Esophagus squamous epithelium (tissue), 5 donors: ENCODE results near the gene HIRA. TPM values are rescaled to one million over a fixed set of nuclear protein-coding genes. Genes with fewer than 3 reads are reported as not detected.

Experiments
- DNase-seq: peaks from one replicate; lab custom pipeline; 2025; lab: John Stamatoyannopoulos, UW
- H3K27ac ChIP-seq, 4 donors: fragments of 200-600 bp; sonication (generic); one replicate each; pipeline ENCODE4 v1.5.1; 2016 to 2019; ENCODE audit warnings: mild to moderate bottlenecking in 1 of 4
- H3K27me3 ChIP-seq, 4 donors: fragments of 200-600 bp; sonication (generic); 1 replicate in 3 of 4; 2 replicates in 1 of 4; pipeline versions ENCODE4 v1.5.1 to v1.6.0; 2017 to 2021; ENCODE audit warnings: antibody characterized with exemption in 1 of 4
- H3K36me3 ChIP-seq, 3 donors: fragments of 200-600 bp; sonication (generic); one replicate each; pipeline ENCODE4 v1.5.1; 2016 to 2019
- H3K4me1 ChIP-seq, 3 donors: fragments of 200-600 bp; sonication (generic); one replicate each; pipeline ENCODE4 v1.5.1; 2017 to 2019
- H3K4me3 ChIP-seq, 4 donors: fragments of 200-600 bp; sonication (generic); 1 replicate in 3 of 4; 2 replicates in 1 of 4; pipeline ENCODE4 v1.5.1; 2016 to 2019; ENCODE audit warnings: mild to moderate bottlenecking in 2 of 4, moderate library complexity in 1 of 4
- H3K9me3 ChIP-seq, 3 donors: fragments of 200-600 bp; sonication (generic); one replicate each; pipeline ENCODE4 v1.5.1; 2016 to 2019
- CTCF ChIP-seq, 6 experiments: fragments of 450-650 bp in 4 of 6; fragments of 200-600 bp in 2 of 6; sonication (generic) in 2 of 6; IDR thresholded peaks; one replicate each; pipeline ENCODE4 v1.5.1; 2016 to 2019; ENCODE audit warnings: antibody characterized with exemption in 6 of 6, mild to moderate bottlenecking in 4 of 6, moderate library complexity in 4 of 6
- POLR2A ChIP-seq, 4 donors: fragments of 450-650 bp; IDR thresholded peaks; one replicate each; pipeline ENCODE4 v1.6.1; 2017; ENCODE audit warnings: antibody characterized with exemption in 4 of 4, mild to moderate bottlenecking in 4 of 4, moderate library complexity in 3 of 4
- WGBS, 2 donors: methylation state at CpG; one replicate each; pipeline ENCODE4 v1.1.5; 2018; 5-methylcytosine and 5-hydroxymethylcytosine counted together
- intact Hi-C: fragments of 100-400 bp; cut with DNase I; formaldehyde crosslinking; loops from one replicate; pipeline ENCODE4 v1.15.0; 2022
- total RNA-seq, 4 donors: library from RNA; depleted of rRNA; stranded (reverse); fragments of >200 nt; gene quantifications; one replicate each; pipeline ENCODE4 v1.1.0, GENCODE V29; 2016
- donor health status: DM: yes; HTN: yes; CAD: no.

The HIRA gene
- total RNA-seq, 4 donors from 2014 or later: 11.2 to 19.8 (median 14.4) TPM

- TF ChIP-seq CTCF (IDR thresholded peaks at IDR 0.05) (no peak), POLR2A (IDR thresholded peaks at IDR 0.05) (no peak)
- Histone ChIP-seq H3K4me3 (no peak overlapping the region), H3K27me3 (no peaks in the 10 kb centered on the region), H3K4me1 (no peaks in the 10 kb centered on the region), H3K36me3 (peaks cover 4 to 96% (median 12%) of the 10 kb centered on the region in 3 donors), H3K27ac (no peak overlapping the region), H3K9me3 (no peaks in the 10 kb centered on the region)
- DNase-seq: no peak
- 72 to 93% methylated on average over 1 of the region's 1 CpG for WGBS, 2 donors
- intact Hi-C loops: no loop called here
Observed at GRCh38 chr22:19344420-19344819, 87.1 kb downstream of the HIRA start.

- 96 to 98% methylated on average over 5 of the region's 5 CpGs for WGBS, 2 donors
- H3K4me3 ChIP-seq: no peak overlapping the region
- intact Hi-C loops: no loop called here
- no peak overlapping the region for H3K27ac ChIP-seq
- H3K4me1 ChIP-seq: no peaks in the 10 kb centered on the region
- H3K36me3 ChIP-seq: peaks cover 4 to 96% (median 12%) of the 10 kb centered on the region in 3 donors
- peaks cover 0 to 6% (median 3%) of the 10 kb centered on the region in 3 donors for H3K9me3 ChIP-seq
- TF ChIP-seq CTCF (IDR thresholded peaks at IDR 0.05) (no peak), POLR2A (IDR thresholded peaks at IDR 0.05) (no peak)
- no peaks in the 10 kb centered on the region for H3K27me3 ChIP-seq
- no peak for DNase-seq
Observed at GRCh38 chr22:19343470-19343869, 88.1 kb downstream of the HIRA start.

- H3K27me3 ChIP-seq: no peaks in the 10 kb centered on the region
- H3K27ac ChIP-seq: no peak overlapping the region
- H3K4me1 ChIP-seq: no peaks in the 10 kb centered on the region
- no peak overlapping the region for H3K4me3 ChIP-seq
- H3K9me3 ChIP-seq: peaks cover 0 to 21% (median 11%) of the 10 kb centered on the region in 3 donors
- WGBS, 2 donors: 61 to 64% methylated on average over 3 of the region's 3 CpGs
- TF ChIP-seq POLR2A (IDR thresholded peaks at IDR 0.05): no peak
- TF ChIP-seq CTCF (IDR thresholded peaks at IDR 0.05): no peak
- intact Hi-C loops: no loop called here
- DNase-seq: no peak
- peaks cover 4 to 96% (median 9%) of the 10 kb centered on the region in 3 donors for H3K36me3 ChIP-seq
Observed at GRCh38 chr22:19341500-19341899, 90.0 kb downstream of the HIRA start.

- Histone ChIP-seq H3K27ac (no peak overlapping the region), H3K4me3 (no peak overlapping the region), H3K36me3 (peaks cover under 1 to 100% (median 4%) of the 10 kb centered on the region in 3 donors), H3K9me3 (peaks cover 0 to 43% (median 18%) of the 10 kb centered on the region in 3 donors), H3K27me3 (no peaks in the 10 kb centered on the region), H3K4me1 (no peaks in the 10 kb centered on the region)
- DNase-seq: no peak
- WGBS, 2 donors: 95 to 100% methylated on average over 2 of the region's 2 CpGs
- intact Hi-C loops: no loop called here
- TF ChIP-seq CTCF (IDR thresholded peaks at IDR 0.05) (no peak), POLR2A (IDR thresholded peaks at IDR 0.05) (no peak)
Observed at GRCh38 chr22:19337137-19337536, 94.4 kb downstream of the HIRA start.

GRCh38 chr22:19336133-19337075 is 95.1 kb downstream of the HIRA start:
- Histone ChIP-seq H3K9me3 (peaks cover 0 to 43% (median 18%) of the 10 kb centered on the region in 3 donors), H3K36me3 (peaks cover 4 to 100% (median 8%) of the 10 kb centered on the region in 3 donors), H3K4me3 (no peak overlapping the region), H3K4me1 (no peaks in the 10 kb centered on the region), H3K27ac (no peak overlapping the region), H3K27me3 (no peaks in the 10 kb centered on the region)
- DNase-seq: no peak
- 90 to 97% methylated on average over 6 to 7 of the region's 7 CpGs for WGBS, 2 donors
- TF ChIP-seq CTCF (IDR thresholded peaks at IDR 0.05) (no peak), POLR2A (IDR thresholded peaks at IDR 0.05) (no peak)
- intact Hi-C loops: no loop called here
